Kidney epithelial cell (primary cell): Measurements from ENCODE around the gene C16orf90. TPM values are rescaled to one million over a fixed set of nuclear protein-coding genes. Genes with fewer than 3 reads are reported as not detected.
"Not testable (repeated sequence)": the region's sequence is repeated elsewhere in the genome, so short reads cannot be mapped to it uniquely, and the experiment has no call there.

Source experiments
- DNase-seq: peaks from one replicate; pipeline ENCODE4 v3.0.0-alpha.2; 2010; ENCODE audit warnings: low read depth
- H3K27me3 ChIP-seq: 2 replicates; pipeline ENCODE4 v1.6.0; 2011; ENCODE audit warnings: low read length; ENCODE audit not compliant: control insufficient read depth, insufficient read depth
- H3K36me3 ChIP-seq: 2 replicates; pipeline ENCODE4 v1.5.1; 2011; ENCODE audit warnings: low read length; ENCODE audit not compliant: control insufficient read depth, insufficient read depth
- H3K4me3 ChIP-seq: 2 replicates; pipeline ENCODE4 v1.5.1; 2011; ENCODE audit warnings: low read depth, mild to moderate bottlenecking, control low read depth, low read length
- CTCF ChIP-seq: IDR thresholded peaks from 2 replicates; pipeline ENCODE4 v1.5.1; 2011; ENCODE audit warnings: mild to moderate bottlenecking, moderate library complexity, low read length, control low read depth, inconsistent platforms; ENCODE audit not compliant: insufficient read depth, poor library complexity, severe bottlenecking
- total RNA-seq: library from RNA; depleted of rRNA; stranded (reverse); fragments of >200 nt; gene quantifications from 2 replicates; pipeline ENCODE4 v1.2.3, GENCODE V29; 2015

The C16orf90 gene
- total RNA-seq, 1 donor from 2014 or later = not detected

DNA sequence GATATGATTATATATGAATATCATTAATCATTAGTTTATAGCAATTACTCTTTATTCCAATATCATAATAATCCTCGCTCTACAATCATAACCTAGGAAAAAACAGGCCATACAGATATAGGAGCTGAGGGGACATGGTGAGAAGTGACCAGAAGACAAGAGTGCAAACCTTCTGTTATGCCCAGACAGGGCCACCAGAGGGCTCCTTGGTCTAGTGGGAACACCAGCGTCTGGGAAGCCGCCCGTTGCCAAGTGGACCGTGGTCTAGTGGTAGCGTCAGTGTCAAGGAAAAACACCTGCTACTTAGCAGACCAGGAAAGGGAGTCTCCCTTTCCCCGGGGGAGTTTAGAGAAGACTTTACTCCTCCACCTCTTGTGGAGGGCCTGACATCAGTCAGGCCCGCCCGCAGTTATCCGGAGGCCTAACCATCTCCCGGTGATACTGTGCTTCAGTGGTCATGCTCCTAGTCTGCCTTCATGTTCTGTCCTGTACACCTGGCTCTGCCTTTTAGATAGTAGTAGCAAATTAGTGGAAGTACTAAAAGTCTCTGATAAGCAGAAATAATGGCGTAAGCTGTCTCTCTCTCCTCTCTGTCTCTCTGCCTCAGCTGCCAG lies 32.0 kb upstream of the C16orf90 start:
- H3K27me3 ChIP-seq, H3K36me3 ChIP-seq, DNase-seq, H3K4me3 ChIP-seq: not testable (repeated sequence)
- TF ChIP-seq CTCF = peak; percentile 59

DNA sequence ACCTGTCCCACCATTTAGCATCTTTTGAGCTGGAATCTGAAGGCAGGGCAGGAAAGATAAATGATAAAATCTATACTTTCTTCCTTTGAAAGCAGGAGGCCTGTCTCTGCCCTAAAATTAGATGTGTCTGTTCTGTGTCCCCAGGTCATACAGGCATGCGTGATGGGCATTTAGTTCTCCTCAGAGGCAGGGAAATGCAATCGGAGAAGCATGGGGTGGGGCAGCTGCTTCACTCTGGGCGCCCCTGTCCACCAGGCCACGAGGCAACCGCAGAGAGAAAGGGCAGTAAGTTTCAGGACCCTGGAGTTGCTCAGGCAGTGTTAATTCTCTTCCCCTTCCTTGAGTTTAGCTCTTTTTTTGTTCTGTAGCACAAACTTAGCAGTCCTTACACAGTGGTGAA lies 30.7 kb upstream of the C16orf90 start:
- no peak for DNase-seq
- peaks cover 4% of the 10 kb centered on the region for H3K36me3 ChIP-seq

DNA sequence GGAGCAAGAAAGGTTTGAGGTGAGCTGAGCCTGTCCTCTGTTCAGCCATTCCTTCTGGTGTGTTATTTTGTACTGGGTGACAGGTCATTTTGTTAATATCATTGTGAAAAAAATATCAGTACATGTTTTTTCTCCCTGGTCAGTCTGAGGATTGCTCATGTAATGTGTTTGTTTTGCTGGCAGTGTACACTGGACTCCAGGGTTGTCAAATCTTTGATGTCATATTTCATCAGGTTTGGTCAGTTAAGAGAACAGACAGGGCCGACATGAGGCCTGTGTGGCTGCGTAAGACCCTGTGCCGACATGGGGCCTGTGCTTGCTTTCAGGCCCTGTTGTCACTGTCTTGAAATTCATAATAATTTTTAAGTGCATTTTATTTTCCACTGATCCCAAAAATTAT lies 28.0 kb upstream of the C16orf90 start:
- no peak for DNase-seq
- H3K27me3 ChIP-seq = no peaks in the 10 kb centered on the region
- H3K4me3 ChIP-seq = no peak overlapping the region
- H3K36me3 ChIP-seq = peaks cover 4% of the 10 kb centered on the region
- no peak for TF ChIP-seq CTCF

More for the DNA sequence above, 30.7 kb upstream of the C16orf90 start:
- TF ChIP-seq CTCF = no peak
- no peak overlapping the region for H3K4me3 ChIP-seq
- no peaks in the 10 kb centered on the region for H3K27me3 ChIP-seq

DNA sequence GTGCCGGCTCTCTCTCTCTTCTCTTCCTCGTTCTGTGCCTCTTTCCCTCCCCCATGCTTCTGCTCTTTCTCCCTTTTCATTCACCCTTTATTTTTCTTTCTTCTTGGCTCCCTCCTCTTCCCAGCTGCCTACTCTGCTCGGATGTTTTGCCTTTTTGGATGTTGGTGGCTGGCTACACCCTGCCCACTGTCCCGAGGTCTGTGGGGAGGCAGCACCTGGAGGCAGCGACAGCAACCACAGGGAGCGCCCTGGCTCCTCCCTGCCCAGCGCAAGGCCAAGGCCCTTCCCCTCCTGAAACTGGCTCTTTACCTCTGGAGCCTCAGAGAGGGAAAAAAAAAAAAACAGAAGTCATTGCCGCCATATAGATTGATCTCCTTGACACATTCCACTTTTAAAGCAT lies 25.6 kb upstream of the C16orf90 start:
- H3K36me3 ChIP-seq = peaks cover 2% of the 10 kb centered on the region
- no peak for DNase-seq
- no peak overlapping the region for H3K4me3 ChIP-seq
- no peaks in the 10 kb centered on the region for H3K27me3 ChIP-seq
- no peak for TF ChIP-seq CTCF

- TF ChIP-seq CTCF = no peak
- Histone ChIP-seq H3K36me3 (peaks cover 2% of the 10 kb centered on the region), H3K4me3 (no peak overlapping the region), H3K27me3 (no peaks in the 10 kb centered on the region)
- no peak for DNase-seq
Measured at GRCh38 chr16:3520413-3520812, 25.1 kb upstream of the C16orf90 start.

DNA sequence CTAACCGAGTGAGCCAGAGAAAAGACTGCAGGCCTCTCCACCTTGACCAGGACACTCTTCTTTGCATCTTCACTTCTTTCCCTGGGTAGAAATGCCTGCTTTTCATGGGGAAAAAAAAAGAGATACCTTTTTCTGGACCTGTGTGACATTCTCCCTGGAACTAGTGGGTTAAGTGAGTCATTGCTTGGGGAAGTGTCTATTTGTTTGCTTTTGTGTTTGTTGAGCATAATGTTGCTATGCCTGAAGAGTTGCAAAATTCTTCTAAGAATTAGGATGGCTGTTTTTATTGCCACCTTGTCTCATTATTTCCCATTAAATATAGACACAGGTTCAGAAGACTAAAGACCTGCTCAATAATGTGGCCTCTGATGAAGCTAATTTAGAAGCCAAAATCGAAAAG lies 24.3 kb upstream of the C16orf90 start:
- no peak for TF ChIP-seq CTCF
- DNase-seq = no peak

More for the DNA sequence above, 24.3 kb upstream of the C16orf90 start:
- no peaks in the 10 kb centered on the region for H3K27me3 ChIP-seq
- peaks cover 2% of the 10 kb centered on the region for H3K36me3 ChIP-seq
- H3K4me3 ChIP-seq = no peak overlapping the region
